ENCODE results near the gene SF3B6.

GRCh38 chr2:24123922-24124580 is 47.9 kb upstream of the SF3B6 start:
- TF ChIP-seq CTCF (IDR thresholded peaks at IDR 0.05) (no peak), POLR2A (IDR thresholded peaks at IDR 0.05) (no peak)
